OCI-LY7 (cell line): ENCODE data around the gene SETD3. TPM values are rescaled to one million over a fixed set of nuclear protein-coding genes. Genes with fewer than 3 reads are reported as not detected.

Experiments used
- BruUV-seq: library from RNA; stranded (reverse); fragments of 400-500 nt; replicated peaks from 2 replicates; lab custom pipeline; 2021; lab: Mats Ljungman, UMichigan
- CTCF ChIA-PET: fragments of 300-600 bp; sonication (Branson Sonifier 250); formaldehyde crosslinking; loops from one replicate; lab custom pipeline; 2022; ENCODE audit warnings: antibody characterized with exemption; ENCODE audit not compliant: unreplicated experiment; lab: Charles Lee
- POLR2A ChIA-PET: fragments of 300-600 bp; sonication (Branson Sonifier 250); formaldehyde crosslinking; loops from one replicate; lab custom pipeline; 2022; ENCODE audit warnings: antibody characterized with exemption; lab: Charles Lee
- DNase-seq: peaks from one replicate; pipeline ENCODE4 v3.0.0-alpha.2; 2015; ENCODE audit warnings: low spot score
- H2AFZ ChIP-seq: fragments of 200-600 bp; sonication (generic), shearing (Covaris generic); 2 replicates; pipeline ENCODE4 v1.6.1; 2014; ENCODE audit warnings: mild to moderate bottlenecking, antibody characterized with exemption, low read length, moderate library complexity
- H3K27ac ChIP-seq: fragments of 200-600 bp; sonication (generic); 2 replicates; pipeline ENCODE4 v1.5.1; 2014; ENCODE audit warnings: mixed run types, low read depth, mild to moderate bottlenecking, moderate library complexity, low read length, inconsistent platforms; ENCODE audit not compliant: poor library complexity, severe bottlenecking
- H3K36me3 ChIP-seq: fragments of 200-600 bp; sonication (generic); 2 replicates; pipeline ENCODE4 v1.6.1; 2014; ENCODE audit warnings: mild to moderate bottlenecking, antibody characterized with exemption, low read length, moderate library complexity, mixed read lengths; ENCODE audit not compliant: insufficient read depth
- H3K4me1 ChIP-seq: fragments of 200-600 bp; sonication (generic); 2 replicates; pipeline ENCODE4 v1.5.1; 2014; ENCODE audit warnings: mild to moderate bottlenecking, low read length; ENCODE audit not compliant: insufficient read depth, poor library complexity, severe bottlenecking
- H3K4me2 ChIP-seq: fragments of 200-600 bp; sonication (generic); 2 replicates; pipeline ENCODE4 v1.6.1; 2014; ENCODE audit warnings: mild to moderate bottlenecking, low read length
- H3K4me3 ChIP-seq: fragments of 200-600 bp; sonication (generic); 2 replicates; pipeline ENCODE4 v1.5.1; 2014; ENCODE audit warnings: mild to moderate bottlenecking, low read depth, low read length; ENCODE audit not compliant: poor library complexity, severe bottlenecking
- H3K79me2 ChIP-seq: fragments of 200-600 bp; sonication (generic); 2 replicates; pipeline ENCODE4 v1.6.1; 2016; ENCODE audit warnings: low read depth, mild to moderate bottlenecking, low read length, moderate library complexity, mixed read lengths; ENCODE audit not compliant: insufficient read depth
- H3K9me2 ChIP-seq: fragments of 200-600 bp; sonication (generic); 2 replicates; pipeline ENCODE4 v1.6.1; 2016; ENCODE audit warnings: mild to moderate bottlenecking, low read length, mixed read lengths; ENCODE audit not compliant: insufficient read depth
- H3K9me3 ChIP-seq: fragments of 200-600 bp; sonication (generic); 2 replicates; pipeline ENCODE4 v1.6.1; 2014; ENCODE audit warnings: mild to moderate bottlenecking, mixed run types, low read length, mixed read lengths
- H4K20me1 ChIP-seq: fragments of 200-600 bp; sonication (generic); 2 replicates; pipeline ENCODE4 v1.6.1; 2014; ENCODE audit warnings: mild to moderate bottlenecking, antibody characterized with exemption, low read length, moderate library complexity, mixed read lengths; ENCODE audit not compliant: insufficient read depth
- EZH2phosphoT487 ChIP-seq: fragments of 200-600 bp; sonication (generic); IDR thresholded peaks from 2 replicates; pipeline ENCODE4 v1.6.1; 2018; ENCODE audit warnings: low read depth, borderline replicate concordance, mild to moderate bottlenecking, mixed run types, antibody characterized with exemption, low read length, moderate library complexity, mixed read lengths
- intact Hi-C: fragments of 100-400 bp; cut with micrococcal nuclease; formaldehyde crosslinking; loops from one replicate; pipeline ENCODE4 v1.10.0; 2022; ENCODE audit not compliant: unreplicated experiment
- total RNA-seq, 2 experiments: library from RNA; depleted of rRNA in 1 of 2; stranded (reverse); fragments of >200 nt in 1 of 2; shearing (Covaris generic) in 1 of 2; gene quantifications; 2 replicates each; pipeline ENCODE4 v1.2.3, GENCODE V29; 2014 to 2022
- TF ChIP-seq, protein P1 (sequence below): fragments of 200-600 bp; sonication (generic); conservative IDR thresholded peaks from 2 replicates; pipeline ENCODE4 v1.5.1; 2014; ENCODE audit warnings: mild to moderate bottlenecking, antibody characterized with exemption, low read length, moderate library complexity, mixed read lengths

The SETD3 gene
- total RNA-seq, 2 experiments from 2014 or later = 42.4 to 65.5 TPM

GRCh38 chr14:99524804-99525698, 44.4 kb upstream of the SETD3 start:
- no peaks in the 10 kb centered on the region for H3K9me2 ChIP-seq
- no peak overlapping the region for H3K4me2 ChIP-seq
- H3K36me3 ChIP-seq = no peaks in the 10 kb centered on the region
- H3K4me1 ChIP-seq = no peaks in the 10 kb centered on the region
- no peaks in the 10 kb centered on the region for H3K9me3 ChIP-seq
- H4K20me1 ChIP-seq = no peaks in the 10 kb centered on the region
- BruUV-seq = no TSS peak
- CTCF ChIA-PET = interaction anchor here (0.6 kb wide), 2 partner anchors 387 to 649 kb away, joined by 3 to 4 read pairs; no protein-coding TSS in a partner anchor
- POLR2A ChIA-PET = interaction anchor here (0.6 kb wide), 1 partner anchor 58 kb away, joined by 3 read pairs; no protein-coding TSS in a partner anchor
- peak; percentile 17 for DNase-seq
- H3K27ac ChIP-seq = no peak overlapping the region
- no peak for TF ChIP-seq EZH2phosphoT487
- TF ChIP-seq, protein P1, sequence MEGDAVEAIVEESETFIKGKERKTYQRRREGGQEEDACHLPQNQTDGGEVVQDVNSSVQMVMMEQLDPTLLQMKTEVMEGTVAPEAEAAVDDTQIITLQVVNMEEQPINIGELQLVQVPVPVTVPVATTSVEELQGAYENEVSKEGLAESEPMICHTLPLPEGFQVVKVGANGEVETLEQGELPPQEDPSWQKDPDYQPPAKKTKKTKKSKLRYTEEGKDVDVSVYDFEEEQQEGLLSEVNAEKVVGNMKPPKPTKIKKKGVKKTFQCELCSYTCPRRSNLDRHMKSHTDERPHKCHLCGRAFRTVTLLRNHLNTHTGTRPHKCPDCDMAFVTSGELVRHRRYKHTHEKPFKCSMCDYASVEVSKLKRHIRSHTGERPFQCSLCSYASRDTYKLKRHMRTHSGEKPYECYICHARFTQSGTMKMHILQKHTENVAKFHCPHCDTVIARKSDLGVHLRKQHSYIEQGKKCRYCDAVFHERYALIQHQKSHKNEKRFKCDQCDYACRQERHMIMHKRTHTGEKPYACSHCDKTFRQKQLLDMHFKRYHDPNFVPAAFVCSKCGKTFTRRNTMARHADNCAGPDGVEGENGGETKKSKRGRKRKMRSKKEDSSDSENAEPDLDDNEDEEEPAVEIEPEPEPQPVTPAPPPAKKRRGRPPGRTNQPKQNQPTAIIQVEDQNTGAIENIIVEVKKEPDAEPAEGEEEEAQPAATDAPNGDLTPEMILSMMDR = peak; percentile 34; the same call in 1 of the 2 replicates
- no peaks in the 10 kb centered on the region for H3K79me2 ChIP-seq
- no peak overlapping the region for H3K4me3 ChIP-seq
- H2AFZ ChIP-seq = no peak overlapping the region
- intact Hi-C loops = no loop called here

- Histone ChIP-seq H3K9me2 (no peaks in the 10 kb centered on the region), H3K36me3 (no peaks in the 10 kb centered on the region), H3K79me2 (no peaks in the 10 kb centered on the region), H2AFZ (no peak overlapping the region), H3K9me3 (no peaks in the 10 kb centered on the region), H3K4me3 (no peak overlapping the region), H4K20me1 (no peaks in the 10 kb centered on the region), H3K4me1 (no peaks in the 10 kb centered on the region), H3K27ac (no peak overlapping the region), H3K4me2 (no peak overlapping the region)
- ChIA-PET CTCF (interaction anchor here (0.6 kb wide), 1 partner anchor 388 kb away, joined by 3 read pairs; no protein-coding TSS in a partner anchor), POLR2A (interaction anchor here (0.6 kb wide), 1 partner anchor 59 kb away, joined by 3 read pairs; no protein-coding TSS in a partner anchor)
- no TSS peak for BruUV-seq
- DNase-seq = no peak
- no peak for TF ChIP-seq EZH2phosphoT487
- TF ChIP-seq, protein P1 = no peak
- intact Hi-C loops = no loop called here
These were observed 43.5 kb upstream of the SETD3 start for GRCh38 chr14:99524091-99524661.
